ENCODE results near the gene POTEE. TPM values are rescaled to one million over a fixed set of nuclear protein-coding genes. Genes with fewer than 3 reads are reported as not detected.
"Not testable (repeated sequence)": the region's sequence is repeated elsewhere in the genome, so short reads cannot be mapped to it uniquely, and the experiment has no call there.

The POTEE gene
- total RNA-seq, 2 donors from 2014 or later, result 0.11 to 0.22 TPM

GRCh38 chr2:131210434-131211211 is 1.3 kb downstream of the POTEE start:
- H3K4me3 ChIP-seq; H3K27ac ChIP-seq; H3K9me3 ChIP-seq; H3K9ac ChIP-seq (ENCODE audit: low read depth in 2 of 2, low read length in 2 of 2); H3K36me3 ChIP-seq; intact Hi-C loops (cut with DNase I); H3K4me1 ChIP-seq; DNase-seq; H3K27me3 ChIP-seq: not testable (repeated sequence)

- H3K4me1 ChIP-seq; H3K27ac ChIP-seq; H3K4me3 ChIP-seq; H3K36me3 ChIP-seq; DNase-seq; H3K9me3 ChIP-seq; H3K27me3 ChIP-seq; H3K9ac ChIP-seq (ENCODE audit: low read depth in 2 of 2, low read length in 2 of 2); intact Hi-C loops (cut with DNase I): not testable (repeated sequence)
These were observed 8.1 kb downstream of the POTEE start for GRCh38 chr2:131217238-131217986.

GRCh38 chr2:131235543-131236449 is 26.5 kb downstream of the POTEE start:
- H3K9ac ChIP-seq (ENCODE audit: low read depth in 2 of 2, low read length in 2 of 2); DNase-seq; intact Hi-C loops (cut with DNase I); H3K27ac ChIP-seq; H3K4me3 ChIP-seq; H3K4me1 ChIP-seq; H3K9me3 ChIP-seq; H3K36me3 ChIP-seq; H3K27me3 ChIP-seq: not testable (repeated sequence)

Other genes starting within 250 kb of the POTEE start
- gene FAM168B, start 116.1 kb upstream of the POTEE start, total RNA-seq, result 10 to 100 TPM; 82.6 to 93.5 TPM
- 100 to 1,000 TPM; 128 to 141 TPM for gene PLEKHB2, start 104.2 kb upstream of the POTEE start, total RNA-seq
- 1 to 10 TPM; 2.5 to 3.9 TPM for gene RAB6D, start 154.6 kb downstream of the POTEE start, total RNA-seq